K562 (cell line): ENCODE measurements around the gene ARHGAP29.

ENCODE experiments used
- EGR1 ChIP-seq: fragments of 450-650 bp; conservative IDR thresholded peaks from 2 replicates; pipeline ENCODE4 v1.6.1; 2017; ENCODE audit warnings: mild to moderate bottlenecking
- ETV5 ChIP-seq: sonication (generic); formaldehyde crosslinking; IDR thresholded peaks from 2 replicates; pipeline ENCODE4 v1.4.0; 2020; ENCODE audit warnings: low read depth, mild to moderate bottlenecking, missing genetic modification reagents
- FIP1L1 ChIP-seq: fragments of 200-400 bp; formaldehyde crosslinking; IDR thresholded peaks from 2 replicates; pipeline ENCODE4 v1.6.1; 2018; ENCODE audit warnings: mild to moderate bottlenecking, low read depth, low read length; ENCODE audit not compliant: poor library complexity, severe bottlenecking
- MCM7 ChIP-seq, 2 experiments: fragments of 450-650 bp; IDR thresholded peaks; 2 replicates each; pipeline ENCODE4 v1.6.1; 2016 to 2018
- NFIC ChIP-seq: fragments of 450-650 bp; IDR thresholded peaks from 2 replicates; pipeline ENCODE4 v1.6.1; 2017; ENCODE audit warnings: mild to moderate bottlenecking, inconsistent platforms
- SIN3A ChIP-seq, 2 experiments: fragments of 150-350 bp in 1 of 2; IDR thresholded peaks; 2 replicates each; pipeline ENCODE4 v1.6.1; 2011 to 2016; ENCODE audit warnings: borderline replicate concordance in 2 of 2, low read depth in 2 of 2, low read length in 2 of 2, mild to moderate bottlenecking in 2 of 2, moderate library complexity in 2 of 2; ENCODE audit not compliant: control insufficient read depth in 1 of 2
- STAT5A ChIP-seq: IDR thresholded peaks from 2 replicates; pipeline ENCODE4 v1.6.1; 2012; ENCODE audit warnings: low read length, inconsistent platforms, borderline replicate concordance
- ZBTB49 ChIP-seq: sonication (generic); formaldehyde crosslinking; IDR thresholded peaks from 2 replicates; pipeline ENCODE4 v1.8.0; 2022; ENCODE audit warnings: missing genetic modification reagents, mild to moderate bottlenecking, borderline replicate concordance

GRCh38 chr1:94240822-94241221, 3.4 kb upstream of the ARHGAP29 start:
- TF ChIP-seq SIN3A (IDR thresholded peaks at IDR 0.05; ENCODE audit: borderline replicate concordance in 2 of 2, control insufficient read depth in 1 of 2, low read depth in 2 of 2, low read length in 2 of 2) = no peak
- TF ChIP-seq EGR1 = no peak
- TF ChIP-seq NFIC = no peak
- TF ChIP-seq STAT5A = no peak
- TF ChIP-seq ETV5 (CRISPR knock-in tag) = no peak
- no peak for TF ChIP-seq FIP1L1
- TF ChIP-seq ZBTB49 (CRISPR knock-in tag) = no peak
- TF ChIP-seq MCM7 (IDR thresholded peaks at IDR 0.05) = no peak
